Measurements from ENCODE around the gene MPDZ. TPM values are rescaled to one million over a fixed set of nuclear protein-coding genes. Genes with fewer than 3 reads are reported as not detected.

MPDZ gene
- total RNA-seq, 1 experiment from 2014 or later = 16.6 TPM

GRCh38 chr9:13278023-13278367, 1.5 kb downstream of the MPDZ start:
- BruUV-seq (replicated peaks) = no TSS peak
- H3K27me3 ChIP-seq (ENCODE audit: control insufficient read depth, insufficient read depth, low read length) = no peaks in the 10 kb centered on the region

DNA sequence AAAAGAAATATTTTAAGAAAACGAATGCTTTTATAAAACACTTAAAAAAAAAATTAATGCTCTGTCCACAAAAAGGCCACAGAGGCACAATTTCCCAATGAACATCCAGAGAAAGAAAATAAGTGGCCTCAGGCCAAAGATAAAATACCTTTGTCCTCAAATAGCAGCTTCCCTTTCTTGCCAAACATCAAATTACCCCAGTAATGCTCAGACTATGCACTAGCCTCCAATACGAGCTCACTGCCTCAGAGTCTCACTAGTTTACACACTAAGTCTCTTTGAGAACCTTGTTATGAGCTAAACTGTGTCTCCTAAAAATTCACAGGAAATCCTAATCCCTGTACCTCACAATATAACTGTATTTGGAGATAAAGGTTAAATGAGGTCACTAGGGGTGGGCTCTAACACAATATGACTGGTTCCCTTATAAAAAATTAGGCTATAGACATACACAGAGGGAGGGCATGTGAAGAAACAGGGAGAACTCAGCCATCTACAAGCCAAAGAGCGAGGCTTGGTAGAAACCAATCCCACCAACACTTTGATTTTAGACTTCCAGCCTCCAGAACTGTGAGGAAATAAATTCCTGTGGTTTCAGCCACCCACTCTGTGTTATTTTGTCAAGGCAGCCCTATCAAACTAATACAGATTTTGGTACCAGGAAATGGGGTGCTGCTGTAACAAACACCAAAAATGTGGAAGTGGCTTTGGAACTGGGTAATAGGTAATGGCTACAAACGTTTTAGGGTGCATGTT, 4.4 kb downstream of the MPDZ start:
- in situ Hi-C loops (cut with HindIII; ENCODE audit: low pct_unique_long_range_greater_than_20kb, low sequenced_read_pairs) = no loop called here
- Histone ChIP-seq H3K9me3 (ENCODE audit: control insufficient read depth, insufficient read depth, low read depth, low read length) (no peaks in the 10 kb centered on the region), H3K36me3 (ENCODE audit: control insufficient read depth, insufficient read depth, low read length) (no peaks in the 10 kb centered on the region), H3K27ac (ENCODE audit: low read length) (no peak overlapping the region), H3K27me3 (ENCODE audit: control insufficient read depth, insufficient read depth, low read length) (no peaks in the 10 kb centered on the region), H3K4me3 (ENCODE audit: low read depth in 2 of 2, low read length in 2 of 2) (no peak overlapping the region), H3K4me1 (ENCODE audit: control insufficient read depth, insufficient read depth, low read length) (no peaks in the 10 kb centered on the region)
- no peak for DNase-seq (ENCODE audit: low read depth, low spot score)
- ChIA-PET CTCF (no interaction called here), POLR2A (no interaction called here)
- BruUV-seq (replicated peaks) = no TSS peak
- no peak for ATAC-seq
- intact Hi-C loops (cut with micrococcal nuclease; ENCODE audit: unreplicated experiment) = no loop called here
- TF ChIP-seq, protein P1, sequence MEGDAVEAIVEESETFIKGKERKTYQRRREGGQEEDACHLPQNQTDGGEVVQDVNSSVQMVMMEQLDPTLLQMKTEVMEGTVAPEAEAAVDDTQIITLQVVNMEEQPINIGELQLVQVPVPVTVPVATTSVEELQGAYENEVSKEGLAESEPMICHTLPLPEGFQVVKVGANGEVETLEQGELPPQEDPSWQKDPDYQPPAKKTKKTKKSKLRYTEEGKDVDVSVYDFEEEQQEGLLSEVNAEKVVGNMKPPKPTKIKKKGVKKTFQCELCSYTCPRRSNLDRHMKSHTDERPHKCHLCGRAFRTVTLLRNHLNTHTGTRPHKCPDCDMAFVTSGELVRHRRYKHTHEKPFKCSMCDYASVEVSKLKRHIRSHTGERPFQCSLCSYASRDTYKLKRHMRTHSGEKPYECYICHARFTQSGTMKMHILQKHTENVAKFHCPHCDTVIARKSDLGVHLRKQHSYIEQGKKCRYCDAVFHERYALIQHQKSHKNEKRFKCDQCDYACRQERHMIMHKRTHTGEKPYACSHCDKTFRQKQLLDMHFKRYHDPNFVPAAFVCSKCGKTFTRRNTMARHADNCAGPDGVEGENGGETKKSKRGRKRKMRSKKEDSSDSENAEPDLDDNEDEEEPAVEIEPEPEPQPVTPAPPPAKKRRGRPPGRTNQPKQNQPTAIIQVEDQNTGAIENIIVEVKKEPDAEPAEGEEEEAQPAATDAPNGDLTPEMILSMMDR (IDR thresholded peaks at IDR 0.05) = no peak
- TF ChIP-seq POLR2AphosphoS5 (IDR thresholded peaks at IDR 0.05; ENCODE audit: low read depth, low read length) (no peak), SIN3A (IDR thresholded peaks at IDR 0.05; ENCODE audit: borderline replicate concordance, insufficient read depth, low read depth, low read length) (no peak), TCF7L2 (IDR thresholded peaks at IDR 0.05; ENCODE audit: low read depth, low read length) (no peak)
- TF ChIP-seq, protein P2, sequence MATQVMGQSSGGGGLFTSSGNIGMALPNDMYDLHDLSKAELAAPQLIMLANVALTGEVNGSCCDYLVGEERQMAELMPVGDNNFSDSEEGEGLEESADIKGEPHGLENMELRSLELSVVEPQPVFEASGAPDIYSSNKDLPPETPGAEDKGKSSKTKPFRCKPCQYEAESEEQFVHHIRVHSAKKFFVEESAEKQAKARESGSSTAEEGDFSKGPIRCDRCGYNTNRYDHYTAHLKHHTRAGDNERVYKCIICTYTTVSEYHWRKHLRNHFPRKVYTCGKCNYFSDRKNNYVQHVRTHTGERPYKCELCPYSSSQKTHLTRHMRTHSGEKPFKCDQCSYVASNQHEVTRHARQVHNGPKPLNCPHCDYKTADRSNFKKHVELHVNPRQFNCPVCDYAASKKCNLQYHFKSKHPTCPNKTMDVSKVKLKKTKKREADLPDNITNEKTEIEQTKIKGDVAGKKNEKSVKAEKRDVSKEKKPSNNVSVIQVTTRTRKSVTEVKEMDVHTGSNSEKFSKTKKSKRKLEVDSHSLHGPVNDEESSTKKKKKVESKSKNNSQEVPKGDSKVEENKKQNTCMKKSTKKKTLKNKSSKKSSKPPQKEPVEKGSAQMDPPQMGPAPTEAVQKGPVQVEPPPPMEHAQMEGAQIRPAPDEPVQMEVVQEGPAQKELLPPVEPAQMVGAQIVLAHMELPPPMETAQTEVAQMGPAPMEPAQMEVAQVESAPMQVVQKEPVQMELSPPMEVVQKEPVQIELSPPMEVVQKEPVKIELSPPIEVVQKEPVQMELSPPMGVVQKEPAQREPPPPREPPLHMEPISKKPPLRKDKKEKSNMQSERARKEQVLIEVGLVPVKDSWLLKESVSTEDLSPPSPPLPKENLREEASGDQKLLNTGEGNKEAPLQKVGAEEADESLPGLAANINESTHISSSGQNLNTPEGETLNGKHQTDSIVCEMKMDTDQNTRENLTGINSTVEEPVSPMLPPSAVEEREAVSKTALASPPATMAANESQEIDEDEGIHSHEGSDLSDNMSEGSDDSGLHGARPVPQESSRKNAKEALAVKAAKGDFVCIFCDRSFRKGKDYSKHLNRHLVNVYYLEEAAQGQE (IDR thresholded peaks at IDR 0.05; ENCODE audit: insufficient read depth in 1 of 2, low read depth in 2 of 2, low read length in 1 of 2) = no peak

More at GRCh38 chr9:13278023-13278367, 1.5 kb downstream of the MPDZ start:
- intact Hi-C loops (cut with micrococcal nuclease; ENCODE audit: unreplicated experiment) (no loop called here), in situ Hi-C loops (cut with HindIII; ENCODE audit: low pct_unique_long_range_greater_than_20kb, low sequenced_read_pairs) (no loop called here)
- Histone ChIP-seq H3K36me3 (ENCODE audit: control insufficient read depth, insufficient read depth, low read length) (no peaks in the 10 kb centered on the region), H3K4me3 (ENCODE audit: low read depth in 2 of 2, low read length in 2 of 2) (peak overlapping the region; percentile 52 to 62), H3K9me3 (ENCODE audit: control insufficient read depth, insufficient read depth, low read depth, low read length) (no peaks in the 10 kb centered on the region), H3K27ac (ENCODE audit: low read length) (peak overlapping the region; percentile 72), H3K4me1 (ENCODE audit: control insufficient read depth, insufficient read depth, low read length) (no peaks in the 10 kb centered on the region)
- TF ChIP-seq SIN3A (IDR thresholded peaks at IDR 0.05; ENCODE audit: borderline replicate concordance, insufficient read depth, low read depth, low read length) (no peak), TCF7L2 (IDR thresholded peaks at IDR 0.05; ENCODE audit: low read depth, low read length) (no peak), POLR2AphosphoS5 (IDR thresholded peaks at IDR 0.05; ENCODE audit: low read depth, low read length) (no peak)
- TF ChIP-seq, protein P2 (IDR thresholded peaks at IDR 0.05; ENCODE audit: insufficient read depth in 1 of 2, low read depth in 2 of 2, low read length in 1 of 2) = no peak
- TF ChIP-seq, protein P1 (IDR thresholded peaks at IDR 0.05) = no peak
- DNase-seq (ENCODE audit: low read depth, low spot score) (no peak), ATAC-seq (0 out of 2 replicates have a peak, but pooled peaks have one; percentile 5)
- ChIA-PET POLR2A (no interaction called here), CTCF (no interaction called here)
